B cell (primary cell): Measurements from ENCODE around the gene NLRP10.

Source experiments
- EZH2 ChIP-seq: IDR thresholded peaks from 2 replicates; pipeline ENCODE4 v1.6.1; 2012; ENCODE audit warnings: borderline replicate concordance, low read depth, mild to moderate bottlenecking, moderate library complexity, low read length; ENCODE audit not compliant: insufficient read depth, poor library complexity, severe bottlenecking
- TF ChIP-seq, protein P1 (sequence below): fragments of 200-600 bp; IDR thresholded peaks from one replicate; pipeline ENCODE4 v1.8.0; 2022; ENCODE audit warnings: antibody characterized with exemption, mild to moderate bottlenecking

DNA sequence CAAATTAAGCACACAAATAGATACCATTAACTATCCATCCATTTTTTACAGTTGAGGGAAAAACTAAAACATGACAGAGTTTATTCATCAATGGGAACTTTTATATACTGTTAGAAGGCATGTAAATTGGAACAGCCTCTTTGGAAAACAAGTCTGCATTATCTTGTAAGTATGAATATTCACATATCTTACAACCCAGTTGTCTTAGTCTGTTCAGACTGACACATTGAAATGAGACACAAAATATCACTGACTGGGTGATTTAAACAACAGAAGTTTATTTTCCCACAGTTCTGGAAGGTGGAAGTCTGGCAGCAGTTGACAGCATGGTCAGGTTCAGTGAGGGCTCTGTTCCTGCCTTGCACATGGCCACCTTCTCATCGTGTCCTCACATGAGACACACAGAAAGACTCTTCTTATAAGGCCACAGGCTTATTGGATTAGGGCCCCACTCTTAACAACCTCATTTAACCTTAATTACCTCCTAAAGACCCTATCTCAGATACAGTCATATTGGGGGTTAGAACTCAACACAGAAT is 16.4 kb upstream of the NLRP10 start:
- TF ChIP-seq, protein P1, sequence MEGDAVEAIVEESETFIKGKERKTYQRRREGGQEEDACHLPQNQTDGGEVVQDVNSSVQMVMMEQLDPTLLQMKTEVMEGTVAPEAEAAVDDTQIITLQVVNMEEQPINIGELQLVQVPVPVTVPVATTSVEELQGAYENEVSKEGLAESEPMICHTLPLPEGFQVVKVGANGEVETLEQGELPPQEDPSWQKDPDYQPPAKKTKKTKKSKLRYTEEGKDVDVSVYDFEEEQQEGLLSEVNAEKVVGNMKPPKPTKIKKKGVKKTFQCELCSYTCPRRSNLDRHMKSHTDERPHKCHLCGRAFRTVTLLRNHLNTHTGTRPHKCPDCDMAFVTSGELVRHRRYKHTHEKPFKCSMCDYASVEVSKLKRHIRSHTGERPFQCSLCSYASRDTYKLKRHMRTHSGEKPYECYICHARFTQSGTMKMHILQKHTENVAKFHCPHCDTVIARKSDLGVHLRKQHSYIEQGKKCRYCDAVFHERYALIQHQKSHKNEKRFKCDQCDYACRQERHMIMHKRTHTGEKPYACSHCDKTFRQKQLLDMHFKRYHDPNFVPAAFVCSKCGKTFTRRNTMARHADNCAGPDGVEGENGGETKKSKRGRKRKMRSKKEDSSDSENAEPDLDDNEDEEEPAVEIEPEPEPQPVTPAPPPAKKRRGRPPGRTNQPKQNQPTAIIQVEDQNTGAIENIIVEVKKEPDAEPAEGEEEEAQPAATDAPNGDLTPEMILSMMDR, result no peak
- no peak for TF ChIP-seq EZH2
